Osteoblast (primary cell): ENCODE results near the gene ASTN2. TPM values are rescaled to one million over a fixed set of nuclear protein-coding genes. Genes with fewer than 3 reads are reported as not detected.

ENCODE experiments used
- DNase-seq: peaks from one replicate; pipeline ENCODE4 v3.0.0; 2011; ENCODE audit warnings: low spot score, mixed read lengths; ENCODE audit not compliant: insufficient read length; ENCODE audit errors: missing footprints
- H2AFZ ChIP-seq: 2 replicates; pipeline ENCODE4 v1.6.0; 2011; ENCODE audit warnings: mild to moderate bottlenecking, low read length
- H3K27ac ChIP-seq: 2 replicates; pipeline ENCODE4 v1.5.1; 2011; ENCODE audit warnings: mild to moderate bottlenecking, low read depth, low read length, moderate library complexity
- H3K27me3 ChIP-seq: 2 replicates; pipeline ENCODE4 v1.6.0; 2012; ENCODE audit warnings: mild to moderate bottlenecking, control low read depth, inconsistent platforms, low read length, moderate library complexity; ENCODE audit not compliant: insufficient read depth
- H3K36me3 ChIP-seq: 2 replicates; pipeline ENCODE4 v1.5.1; 2011; ENCODE audit warnings: mild to moderate bottlenecking, low read length, control low read depth, moderate library complexity; ENCODE audit not compliant: insufficient read depth
- H3K4me1 ChIP-seq: 2 replicates; pipeline ENCODE4 v1.5.1; 2011; ENCODE audit warnings: mild to moderate bottlenecking, low read length, control low read depth, moderate library complexity; ENCODE audit not compliant: insufficient read depth
- H3K4me2 ChIP-seq: 2 replicates; pipeline ENCODE4 v1.6.0; 2011; ENCODE audit warnings: mild to moderate bottlenecking, low read length; ENCODE audit not compliant: insufficient read depth
- H3K4me3 ChIP-seq: fragments of 200-600 bp; sonication (generic); 3 replicates; pipeline ENCODE4 v1.5.1; 2012; ENCODE audit warnings: mild to moderate bottlenecking, low read length, inconsistent platforms; ENCODE audit not compliant: insufficient read depth
- H3K79me2 ChIP-seq: 2 replicates; pipeline ENCODE4 v1.6.0; 2012; ENCODE audit warnings: mild to moderate bottlenecking, low read length, control low read depth, inconsistent platforms; ENCODE audit not compliant: insufficient read depth
- H3K9me3 ChIP-seq: 2 replicates; pipeline ENCODE4 v1.5.1; 2011; ENCODE audit warnings: low read depth, low read length, control low read depth
- H4K20me1 ChIP-seq: 2 replicates; pipeline ENCODE4 v1.6.0; 2012; ENCODE audit warnings: mild to moderate bottlenecking, low read length, control low read depth; ENCODE audit not compliant: insufficient read depth
- total RNA-seq: library from RNA; depleted of rRNA; stranded (reverse); fragments of >200 nt; gene quantifications from 2 replicates; pipeline ENCODE4 v1.2.3, GENCODE V29; 2012
- TF ChIP-seq, protein P1 (sequence below): IDR thresholded peaks from 2 replicates; pipeline ENCODE4 v1.5.1; 2011; ENCODE audit warnings: mild to moderate bottlenecking, low read depth, low read length, moderate library complexity; ENCODE audit errors: extremely low read depth

Gene ASTN2
- total RNA-seq, 1 donor: 4.7 TPM

DNA sequence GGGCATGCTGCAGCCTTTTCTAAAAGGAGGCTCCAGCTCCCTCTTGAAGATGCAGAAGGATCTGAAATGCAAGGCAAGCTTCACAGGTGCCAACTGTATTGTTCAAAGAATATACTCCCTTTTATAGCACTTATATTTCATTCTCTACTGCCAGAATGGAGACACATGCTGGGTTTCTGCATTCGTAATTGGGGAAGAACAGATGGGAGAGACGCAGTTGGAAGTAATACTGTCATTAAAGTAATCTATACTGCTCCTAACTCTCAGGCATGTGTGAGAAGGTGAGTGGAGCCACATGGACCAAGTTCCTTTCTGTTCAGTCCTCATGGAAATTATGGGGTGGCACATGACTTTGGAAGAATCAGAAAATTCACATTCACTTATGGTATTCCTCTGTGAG lies 501.3 kb downstream of the ASTN2 start:
- no peaks in the 10 kb centered on the region for H3K36me3 ChIP-seq
- H3K4me2 ChIP-seq: no peak overlapping the region

GRCh38 chr9:116910201-116910600 lies 504.7 kb downstream of the ASTN2 start:
- TF ChIP-seq, protein P1, sequence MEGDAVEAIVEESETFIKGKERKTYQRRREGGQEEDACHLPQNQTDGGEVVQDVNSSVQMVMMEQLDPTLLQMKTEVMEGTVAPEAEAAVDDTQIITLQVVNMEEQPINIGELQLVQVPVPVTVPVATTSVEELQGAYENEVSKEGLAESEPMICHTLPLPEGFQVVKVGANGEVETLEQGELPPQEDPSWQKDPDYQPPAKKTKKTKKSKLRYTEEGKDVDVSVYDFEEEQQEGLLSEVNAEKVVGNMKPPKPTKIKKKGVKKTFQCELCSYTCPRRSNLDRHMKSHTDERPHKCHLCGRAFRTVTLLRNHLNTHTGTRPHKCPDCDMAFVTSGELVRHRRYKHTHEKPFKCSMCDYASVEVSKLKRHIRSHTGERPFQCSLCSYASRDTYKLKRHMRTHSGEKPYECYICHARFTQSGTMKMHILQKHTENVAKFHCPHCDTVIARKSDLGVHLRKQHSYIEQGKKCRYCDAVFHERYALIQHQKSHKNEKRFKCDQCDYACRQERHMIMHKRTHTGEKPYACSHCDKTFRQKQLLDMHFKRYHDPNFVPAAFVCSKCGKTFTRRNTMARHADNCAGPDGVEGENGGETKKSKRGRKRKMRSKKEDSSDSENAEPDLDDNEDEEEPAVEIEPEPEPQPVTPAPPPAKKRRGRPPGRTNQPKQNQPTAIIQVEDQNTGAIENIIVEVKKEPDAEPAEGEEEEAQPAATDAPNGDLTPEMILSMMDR: no peak
- no peaks in the 10 kb centered on the region for H3K79me2 ChIP-seq
- no peak overlapping the region for H3K27ac ChIP-seq
- H3K4me1 ChIP-seq: no peaks in the 10 kb centered on the region
- no peaks in the 10 kb centered on the region for H4K20me1 ChIP-seq
- no peak for DNase-seq
- H3K9me3 ChIP-seq: no peaks in the 10 kb centered on the region
- no peak overlapping the region for H3K4me3 ChIP-seq
- H3K4me2 ChIP-seq: no peak overlapping the region
- H3K36me3 ChIP-seq: no peaks in the 10 kb centered on the region
- no peaks in the 10 kb centered on the region for H3K27me3 ChIP-seq
- H2AFZ ChIP-seq: no peak overlapping the region

More for the DNA sequence above, 501.3 kb downstream of the ASTN2 start:
- Histone ChIP-seq H3K4me3 (no peak overlapping the region), H4K20me1 (no peaks in the 10 kb centered on the region), H3K4me1 (no peaks in the 10 kb centered on the region), H3K27ac (no peak overlapping the region), H2AFZ (no peak overlapping the region), H3K9me3 (no peaks in the 10 kb centered on the region), H3K27me3 (no peaks in the 10 kb centered on the region), H3K79me2 (no peaks in the 10 kb centered on the region)
- TF ChIP-seq, protein P1: no peak
- no peak for DNase-seq

GRCh38 chr9:116907989-116908388 lies 506.9 kb downstream of the ASTN2 start:
- TF ChIP-seq, protein P1: no peak
- no peak overlapping the region for H3K27ac ChIP-seq
- H4K20me1 ChIP-seq: no peaks in the 10 kb centered on the region
- H3K36me3 ChIP-seq: no peaks in the 10 kb centered on the region
- no peaks in the 10 kb centered on the region for H3K79me2 ChIP-seq
- no peak for DNase-seq
- no peak overlapping the region for H3K4me3 ChIP-seq
- no peak overlapping the region for H3K4me2 ChIP-seq
- H3K9me3 ChIP-seq: no peaks in the 10 kb centered on the region
- no peaks in the 10 kb centered on the region for H3K4me1 ChIP-seq
- H2AFZ ChIP-seq: no peak overlapping the region
- H3K27me3 ChIP-seq: no peaks in the 10 kb centered on the region

GRCh38 chr9:116905171-116905588 lies 509.7 kb downstream of the ASTN2 start:
- Histone ChIP-seq H3K4me2 (no peak overlapping the region), H3K79me2 (no peaks in the 10 kb centered on the region), H2AFZ (no peak overlapping the region), H3K27me3 (no peaks in the 10 kb centered on the region), H3K27ac (no peak overlapping the region), H3K4me1 (no peaks in the 10 kb centered on the region), H4K20me1 (no peaks in the 10 kb centered on the region), H3K9me3 (no peaks in the 10 kb centered on the region), H3K4me3 (no peak overlapping the region), H3K36me3 (no peaks in the 10 kb centered on the region)
- TF ChIP-seq, protein P1: no peak
- no peak for DNase-seq
